Suppressor macrophage treated with lipopolysaccharide for 1 hour (primary cell): ENCODE measurements around the gene ERBIN.
A peak's percentile ranks its signal among the peaks of the same experiment; 100 is the strongest.
"Not testable (repeated sequence)": the region's sequence is repeated elsewhere in the genome, so short reads cannot be mapped to it uniquely, and the experiment has no call there.

Source experiments
- DNase-seq, 3 donors: peaks; one replicate each; pipeline ENCODE4 v3.0.0-alpha.2; 2020 to 2022

Gene ERBIN, protein sequence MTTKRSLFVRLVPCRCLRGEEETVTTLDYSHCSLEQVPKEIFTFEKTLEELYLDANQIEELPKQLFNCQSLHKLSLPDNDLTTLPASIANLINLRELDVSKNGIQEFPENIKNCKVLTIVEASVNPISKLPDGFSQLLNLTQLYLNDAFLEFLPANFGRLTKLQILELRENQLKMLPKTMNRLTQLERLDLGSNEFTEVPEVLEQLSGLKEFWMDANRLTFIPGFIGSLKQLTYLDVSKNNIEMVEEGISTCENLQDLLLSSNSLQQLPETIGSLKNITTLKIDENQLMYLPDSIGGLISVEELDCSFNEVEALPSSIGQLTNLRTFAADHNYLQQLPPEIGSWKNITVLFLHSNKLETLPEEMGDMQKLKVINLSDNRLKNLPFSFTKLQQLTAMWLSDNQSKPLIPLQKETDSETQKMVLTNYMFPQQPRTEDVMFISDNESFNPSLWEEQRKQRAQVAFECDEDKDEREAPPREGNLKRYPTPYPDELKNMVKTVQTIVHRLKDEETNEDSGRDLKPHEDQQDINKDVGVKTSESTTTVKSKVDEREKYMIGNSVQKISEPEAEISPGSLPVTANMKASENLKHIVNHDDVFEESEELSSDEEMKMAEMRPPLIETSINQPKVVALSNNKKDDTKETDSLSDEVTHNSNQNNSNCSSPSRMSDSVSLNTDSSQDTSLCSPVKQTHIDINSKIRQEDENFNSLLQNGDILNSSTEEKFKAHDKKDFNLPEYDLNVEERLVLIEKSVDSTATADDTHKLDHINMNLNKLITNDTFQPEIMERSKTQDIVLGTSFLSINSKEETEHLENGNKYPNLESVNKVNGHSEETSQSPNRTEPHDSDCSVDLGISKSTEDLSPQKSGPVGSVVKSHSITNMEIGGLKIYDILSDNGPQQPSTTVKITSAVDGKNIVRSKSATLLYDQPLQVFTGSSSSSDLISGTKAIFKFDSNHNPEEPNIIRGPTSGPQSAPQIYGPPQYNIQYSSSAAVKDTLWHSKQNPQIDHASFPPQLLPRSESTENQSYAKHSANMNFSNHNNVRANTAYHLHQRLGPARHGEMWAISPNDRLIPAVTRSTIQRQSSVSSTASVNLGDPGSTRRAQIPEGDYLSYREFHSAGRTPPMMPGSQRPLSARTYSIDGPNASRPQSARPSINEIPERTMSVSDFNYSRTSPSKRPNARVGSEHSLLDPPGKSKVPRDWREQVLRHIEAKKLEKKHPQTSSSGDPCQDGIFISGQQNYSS (N-terminal part only)

DNA sequence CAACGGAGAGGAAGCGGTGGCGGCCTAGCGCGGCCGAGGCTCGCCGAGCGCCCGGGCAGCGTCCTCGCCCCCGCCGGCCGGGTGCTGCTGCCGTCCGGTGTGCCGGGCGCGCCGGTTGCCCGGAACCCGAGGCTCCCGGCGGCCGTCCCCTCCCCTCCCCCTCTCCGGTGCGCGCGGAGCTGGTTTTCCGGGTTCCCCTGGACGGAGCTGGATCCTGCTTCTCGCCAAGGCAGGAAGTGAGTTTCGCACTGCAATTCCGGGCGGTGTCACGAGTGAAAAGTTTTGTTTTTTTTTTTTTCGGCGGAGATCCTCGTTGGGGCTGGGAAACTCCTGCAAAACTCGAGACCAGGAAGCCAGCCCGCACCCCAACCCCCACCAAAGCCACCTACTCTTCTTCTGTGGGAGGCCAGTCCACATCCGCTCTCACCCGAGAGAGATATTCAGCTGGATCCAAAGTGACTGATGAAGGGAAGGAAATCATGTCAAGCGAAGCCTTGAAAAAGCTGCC lies at the start of gene ERBIN:
Gene ERBIN (plus strand): TSS at position 300 of the 508 bp plus-strand sequence. CDS start 66,144 bp downstream, outside the sequence.
- peak; percentile 95 to 97 (median 95) for DNase-seq

DNA sequence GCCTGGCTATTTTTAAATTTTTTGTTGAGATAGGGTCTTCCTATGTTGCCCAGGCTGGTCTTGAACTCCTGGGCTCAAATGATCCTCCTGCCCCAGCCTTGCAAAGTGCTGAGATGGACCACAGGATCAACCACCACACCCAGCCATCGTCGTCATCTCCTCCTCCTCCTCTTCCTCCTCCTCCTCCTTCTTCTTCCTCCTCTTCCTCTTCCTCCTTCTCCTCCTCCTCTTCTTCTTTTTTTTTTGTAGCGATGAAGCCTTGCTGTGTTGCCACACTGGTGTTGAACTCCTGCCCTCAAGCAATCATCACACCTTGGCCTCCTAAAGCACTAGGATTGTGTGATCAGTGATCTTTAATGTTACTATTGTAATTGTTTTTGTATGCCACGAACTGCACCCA lies 49.4 kb upstream of the ERBIN start:
- no peak for DNase-seq

DNA sequence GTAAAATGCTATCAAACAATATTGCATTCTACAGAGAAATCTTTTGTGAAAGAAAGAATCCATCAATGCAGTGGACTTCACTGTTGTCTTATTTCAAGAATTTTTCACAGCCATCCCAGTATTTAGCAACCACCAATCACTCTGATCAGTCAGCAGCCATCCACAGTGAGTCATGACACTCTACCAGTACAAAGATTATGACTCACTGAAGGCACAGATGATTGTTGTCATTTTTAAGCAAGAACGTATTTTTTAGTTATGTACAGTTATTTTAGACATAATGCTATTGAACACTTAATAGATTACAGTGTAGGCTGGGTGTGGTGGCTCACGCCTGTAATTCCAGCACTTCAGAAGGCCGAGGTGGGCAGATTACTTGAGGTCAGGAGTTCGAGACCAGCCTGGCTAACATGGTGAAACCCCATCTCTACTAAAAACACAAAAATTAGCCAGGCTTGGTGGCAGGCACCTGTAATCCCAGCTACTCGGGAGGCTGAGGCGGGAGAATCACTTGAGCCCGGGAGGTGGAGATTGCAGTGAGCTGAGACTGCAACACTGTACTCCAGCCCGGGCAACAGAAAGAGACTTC lies 46.6 kb upstream of the ERBIN start:
- DNase-seq = peak; percentile 74 to 89 (median 86)

DNA sequence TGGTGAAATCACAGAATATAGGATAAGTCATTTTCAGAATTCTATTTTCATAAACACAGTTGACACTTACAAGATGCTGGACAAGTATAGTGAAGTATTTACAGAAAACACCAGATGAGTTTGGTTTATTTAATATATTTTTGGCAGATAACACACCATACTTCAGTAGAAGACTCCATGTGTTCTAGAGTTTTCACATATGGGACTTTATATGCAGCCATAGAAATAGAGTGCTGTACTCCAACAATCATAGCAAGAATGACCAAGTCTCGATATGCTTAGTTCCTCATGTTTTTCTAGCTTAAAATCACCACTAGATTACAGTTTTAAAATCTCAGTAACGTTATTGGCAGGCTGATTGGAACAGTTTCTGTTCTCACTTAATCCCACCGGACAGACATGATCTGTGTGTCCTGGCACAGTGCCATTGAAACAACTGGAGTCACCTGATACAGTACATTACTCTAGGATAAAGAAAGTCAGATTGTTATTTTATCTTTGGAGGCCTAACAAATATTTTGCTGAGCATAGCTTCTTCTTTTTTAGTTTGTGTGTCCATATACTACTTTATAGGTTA lies 45.8 kb upstream of the ERBIN start:
- DNase-seq = no peak

DNA sequence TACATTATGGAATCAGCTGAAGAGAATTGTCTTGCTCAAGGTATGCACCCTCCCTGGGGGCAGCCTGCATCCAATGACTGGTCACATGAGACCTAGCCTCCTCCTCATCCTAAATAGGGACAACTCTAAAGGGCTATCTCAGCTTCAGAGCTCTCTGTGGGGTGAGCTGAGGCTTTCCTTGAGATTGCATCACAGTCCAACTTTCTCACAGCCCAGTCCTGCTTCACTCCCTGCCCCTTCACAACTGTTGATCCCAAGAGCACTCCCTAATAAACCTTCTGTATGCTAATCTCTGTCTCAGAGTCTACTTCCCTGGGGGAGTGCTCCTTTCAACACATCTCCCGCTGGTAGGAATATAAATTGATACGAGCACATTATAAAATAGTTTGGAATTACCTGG lies 44.1 kb upstream of the ERBIN start:
- DNase-seq = no peak

DNA sequence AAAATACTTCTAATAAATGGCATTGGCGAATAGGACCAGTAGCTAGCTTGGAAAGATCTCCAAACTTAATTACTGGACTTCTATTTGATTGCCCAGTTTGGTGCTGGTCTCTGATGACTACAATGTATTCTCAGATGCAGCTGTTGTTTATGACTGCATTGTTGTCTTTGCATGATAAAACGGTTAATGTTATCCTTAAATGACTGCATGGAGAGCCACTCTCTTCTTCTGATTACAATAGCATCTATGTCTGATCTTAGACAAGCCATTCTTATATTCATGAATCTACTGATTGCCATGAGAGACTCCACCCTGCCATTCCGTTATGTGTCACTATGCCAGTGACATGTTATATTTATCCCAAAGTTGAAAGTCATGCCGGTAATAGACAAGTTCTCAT lies 42.9 kb upstream of the ERBIN start:
- DNase-seq = no peak

DNA sequence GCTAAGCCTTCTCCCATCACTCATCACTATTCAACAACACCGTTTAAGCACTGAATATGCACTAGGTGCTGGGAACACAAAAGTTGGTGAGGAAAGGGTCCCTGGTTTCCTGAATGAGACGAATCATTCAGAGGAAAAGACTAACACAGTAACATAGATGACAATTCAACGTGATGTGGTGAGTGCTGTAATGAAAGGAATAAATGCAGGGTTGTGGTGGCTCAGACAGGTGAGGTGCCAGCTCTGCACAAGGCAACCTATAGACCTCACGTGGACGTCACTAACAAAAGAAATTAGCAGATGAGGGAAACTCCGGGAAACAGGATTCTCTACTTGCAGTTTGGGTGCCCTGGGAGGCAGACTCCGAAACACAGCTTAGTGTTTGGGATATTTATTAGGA lies 40.0 kb upstream of the ERBIN start:
- no peak for DNase-seq

DNA sequence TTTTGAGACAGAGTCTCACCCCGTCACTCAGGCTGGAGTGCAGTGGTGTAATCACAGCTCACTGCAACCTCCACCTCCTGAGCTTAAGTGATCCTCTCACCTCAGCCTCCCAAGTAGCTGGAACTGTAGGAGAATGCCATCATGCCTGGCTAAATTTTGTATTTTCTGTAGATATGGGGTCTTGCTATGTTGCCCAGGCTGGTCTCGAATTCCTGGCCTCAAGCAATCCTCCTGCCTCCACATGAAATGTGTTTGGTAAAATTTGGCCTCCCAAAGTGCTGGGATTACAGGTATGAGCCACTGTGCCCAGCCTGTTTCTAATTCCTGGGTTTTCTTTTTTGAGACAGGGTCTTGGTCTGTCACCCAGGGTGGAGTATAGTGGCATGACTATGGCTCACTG lies 34.4 kb upstream of the ERBIN start:
- not testable (repeated sequence) for DNase-seq

DNA sequence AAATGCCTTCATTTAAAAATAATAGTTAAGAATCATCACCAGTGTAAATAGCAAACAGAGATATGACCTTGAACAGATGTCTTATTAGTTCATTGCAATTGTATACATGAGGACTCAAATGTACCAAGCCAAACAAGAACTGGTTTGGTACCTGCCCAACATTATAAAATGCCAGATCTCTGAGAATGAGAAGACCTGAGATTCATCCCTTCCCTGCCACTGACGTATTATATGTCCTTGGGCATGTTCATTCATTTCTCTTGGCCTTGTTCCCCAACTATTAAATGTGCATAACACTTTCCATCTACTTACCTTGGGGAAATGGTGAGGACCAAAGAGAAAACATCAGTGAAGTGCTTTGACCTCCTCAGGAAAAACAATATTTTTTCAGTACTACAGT lies 33.6 kb upstream of the ERBIN start:
- DNase-seq = no peak

DNA sequence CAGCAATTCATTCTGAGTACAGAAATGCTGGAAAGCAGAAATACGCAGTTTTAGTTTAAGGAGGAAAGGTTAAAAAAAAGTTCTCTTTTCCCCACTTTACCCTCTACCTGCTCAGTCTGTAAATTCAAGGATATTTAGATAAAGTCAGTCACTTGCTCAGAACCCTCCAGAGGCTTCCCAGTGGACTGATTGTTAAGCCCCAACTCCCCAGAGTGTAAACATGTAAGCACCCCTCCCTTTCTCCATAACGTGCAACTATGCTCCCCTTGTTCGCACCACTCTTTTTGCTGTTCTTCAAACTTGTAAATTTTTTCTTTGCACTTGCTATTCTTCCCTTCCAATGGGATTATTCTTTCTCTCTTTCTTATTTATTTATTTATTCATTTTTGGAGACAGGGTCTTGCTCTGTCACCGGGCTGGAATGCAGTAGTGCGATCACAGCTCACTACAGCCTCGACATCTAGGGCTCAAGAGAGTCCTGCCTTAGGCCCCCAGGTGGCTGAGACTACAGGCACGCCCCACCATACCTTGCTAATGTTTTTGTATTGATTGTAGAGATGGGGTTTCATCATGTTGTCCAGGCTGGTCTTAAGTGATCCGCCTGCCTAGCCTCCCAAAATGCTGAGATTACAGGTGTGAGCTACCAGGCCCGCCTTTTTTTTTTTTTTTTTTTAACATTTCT lies 32.5 kb upstream of the ERBIN start:
- no peak for DNase-seq

DNA sequence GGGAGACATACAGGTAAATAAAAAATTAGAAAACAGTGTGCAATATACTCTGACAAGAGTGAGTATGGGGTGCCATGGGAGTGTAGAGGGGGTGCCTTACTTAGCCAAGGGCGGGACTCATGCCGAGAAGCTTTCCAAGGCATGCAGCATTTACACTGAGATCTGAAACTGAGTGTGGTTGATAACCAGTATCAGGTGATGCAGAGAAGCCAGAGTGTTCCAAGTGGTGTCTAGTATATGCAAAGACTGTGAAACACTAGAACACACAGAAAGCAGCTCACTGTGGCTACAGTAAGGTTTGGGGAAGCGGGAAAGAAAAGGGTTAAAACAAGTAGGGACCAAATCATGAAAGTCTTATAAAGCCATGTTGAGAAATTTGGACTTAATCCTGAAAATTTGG lies 30.5 kb upstream of the ERBIN start:
- no peak for DNase-seq

DNA sequence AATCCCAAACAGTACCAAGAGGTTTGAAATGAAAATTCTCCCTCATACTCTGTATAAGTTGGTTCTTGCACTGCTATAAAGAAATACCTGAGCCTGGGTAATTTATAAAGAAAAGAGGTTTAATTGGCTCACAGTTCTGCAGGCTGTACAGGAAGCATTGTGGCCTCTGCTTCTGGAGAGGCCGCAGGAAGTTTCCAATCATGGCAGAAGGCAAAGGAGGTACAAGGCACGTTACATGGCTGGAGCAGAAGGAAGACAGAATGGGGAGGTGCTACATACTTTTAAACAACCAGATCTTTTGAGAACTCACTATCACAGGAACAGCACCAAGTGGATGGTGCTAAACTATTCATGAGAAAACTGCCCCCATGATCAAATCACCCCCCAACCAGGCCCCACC lies 25.6 kb upstream of the ERBIN start:
- no peak for DNase-seq

DNA sequence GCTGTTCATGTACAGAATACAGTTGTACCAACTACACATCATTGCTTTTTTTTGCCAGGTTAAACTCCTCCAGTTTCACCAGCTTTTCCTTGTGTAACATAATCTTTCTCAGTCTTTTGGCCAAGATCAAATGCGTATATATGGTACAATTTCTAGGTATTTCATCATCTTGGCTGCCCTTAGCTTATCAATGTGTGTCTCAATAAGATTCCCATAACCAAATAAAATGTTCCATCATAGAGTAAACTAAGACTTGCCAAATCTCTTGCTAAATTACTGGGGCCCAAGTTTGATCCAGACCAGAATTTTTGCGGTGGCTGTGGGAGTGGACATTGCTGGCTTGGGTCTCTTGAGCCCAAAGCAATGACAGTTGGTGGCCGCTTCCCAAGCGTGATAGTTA lies 24.3 kb upstream of the ERBIN start:
- DNase-seq = no peak

DNA sequence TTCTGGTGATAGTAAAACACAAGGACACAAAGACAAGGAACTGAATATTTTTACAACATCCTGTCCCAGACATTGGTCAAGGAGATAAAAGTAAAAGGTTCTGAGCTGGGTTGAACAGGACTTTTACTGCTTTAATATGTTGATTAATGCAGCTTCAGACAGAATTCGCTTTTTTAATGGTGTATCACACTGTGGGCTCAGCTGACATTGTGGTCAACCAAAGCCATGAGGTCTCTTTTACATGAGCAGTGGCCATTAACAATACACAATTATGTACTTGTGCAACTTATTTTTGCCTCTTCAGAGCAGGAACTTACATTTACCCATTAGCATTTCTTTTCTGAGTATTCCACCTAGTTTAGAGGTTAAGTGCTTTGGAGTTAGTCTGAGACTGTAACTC lies 22.8 kb upstream of the ERBIN start:
- DNase-seq = no peak

DNA sequence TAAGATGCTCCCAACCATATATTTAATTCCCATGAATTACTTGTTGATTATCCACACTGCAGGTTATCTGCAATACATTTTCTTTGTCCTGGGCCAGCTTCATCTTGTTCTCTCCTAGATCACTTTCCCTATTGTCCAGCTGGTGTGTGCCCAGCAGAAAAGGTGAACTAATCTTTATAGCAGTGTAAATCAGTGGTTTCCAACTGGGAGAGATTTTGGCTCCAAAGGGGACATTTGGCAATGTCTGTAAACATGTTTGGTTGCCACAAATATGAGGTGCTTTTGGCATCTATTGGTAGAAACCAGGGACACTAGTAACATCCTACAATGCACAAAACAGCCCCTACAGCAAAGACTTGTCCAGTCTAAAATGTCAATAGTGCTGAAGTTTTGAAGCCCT lies 20.1 kb upstream of the ERBIN start:
- no peak for DNase-seq

DNA sequence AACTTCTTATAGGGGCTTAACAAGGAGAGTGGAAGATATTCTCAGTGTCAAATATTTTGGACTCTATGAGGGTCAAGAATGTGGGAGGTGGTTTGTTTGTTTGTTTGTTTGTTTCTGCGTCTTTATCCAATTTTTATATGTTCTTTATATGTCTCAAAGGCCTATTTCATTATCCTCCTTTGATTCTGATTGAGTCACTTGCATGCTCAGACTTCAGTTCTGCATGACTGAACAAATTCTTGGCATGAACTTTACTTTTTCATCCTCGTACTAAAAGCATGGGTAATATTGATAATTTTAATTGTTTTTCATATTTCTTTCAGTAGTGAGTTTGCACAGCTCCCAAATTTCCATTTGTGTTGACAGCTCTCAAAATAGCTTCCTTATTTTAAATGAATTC lies 19.2 kb upstream of the ERBIN start:
- no peak for DNase-seq

DNA sequence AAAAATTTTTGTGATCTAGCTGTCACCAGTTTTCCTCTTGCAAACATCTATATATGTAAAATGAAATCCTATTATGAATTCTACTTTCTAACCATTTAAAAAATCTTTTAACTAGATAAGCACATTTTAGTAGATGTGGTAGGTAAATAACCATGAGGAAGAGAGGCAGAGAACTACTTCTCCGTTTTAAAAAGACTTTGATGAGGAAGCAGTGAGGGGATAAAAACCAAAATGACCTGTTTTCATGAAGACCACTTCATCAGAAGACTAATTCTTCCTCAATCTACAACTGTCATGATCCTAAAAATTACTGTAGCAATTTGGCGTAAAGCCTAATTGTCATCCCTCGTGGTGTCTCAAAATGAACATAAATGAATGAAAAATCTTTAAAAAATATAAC lies 15.7 kb upstream of the ERBIN start:
- DNase-seq = no peak

DNA sequence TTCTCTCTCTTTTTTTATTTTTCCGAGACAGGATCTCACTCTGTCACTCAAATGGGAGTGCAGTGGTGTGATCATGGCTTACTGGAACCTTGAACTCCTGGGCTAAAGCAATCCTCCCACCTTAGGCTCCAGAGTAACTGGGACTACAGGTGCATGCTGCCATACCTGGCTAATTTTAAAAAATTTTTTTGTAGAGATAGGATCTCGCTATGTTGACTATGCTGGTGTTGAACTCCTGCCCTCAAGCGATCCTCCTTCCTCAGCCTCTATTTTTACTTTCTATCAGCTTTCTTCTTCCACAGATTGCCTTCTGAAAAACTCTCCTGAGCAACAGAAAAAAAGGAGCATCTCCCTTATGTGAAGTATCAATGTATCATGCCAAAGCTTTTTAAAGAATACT lies 14.1 kb upstream of the ERBIN start:
- no peak for DNase-seq

DNA sequence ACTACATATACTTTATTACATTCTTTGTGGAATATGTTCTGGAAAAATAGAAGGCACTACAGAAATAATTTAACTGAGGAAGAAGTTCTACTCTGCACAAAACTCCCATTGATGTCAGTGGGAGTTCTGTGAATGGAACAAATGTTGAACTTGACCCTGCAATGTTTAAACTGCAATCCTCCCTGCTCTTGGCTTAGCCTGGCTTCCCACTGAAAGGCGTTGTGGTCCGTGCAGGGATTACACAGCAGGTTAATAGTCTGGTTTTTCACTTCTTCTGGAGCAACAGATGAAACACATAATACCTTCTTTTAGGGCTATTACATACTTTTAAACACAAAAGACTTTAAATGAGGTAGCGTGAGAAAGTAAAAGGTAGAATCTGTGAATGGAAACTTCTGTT lies 12.9 kb upstream of the ERBIN start:
- DNase-seq = no peak

DNA sequence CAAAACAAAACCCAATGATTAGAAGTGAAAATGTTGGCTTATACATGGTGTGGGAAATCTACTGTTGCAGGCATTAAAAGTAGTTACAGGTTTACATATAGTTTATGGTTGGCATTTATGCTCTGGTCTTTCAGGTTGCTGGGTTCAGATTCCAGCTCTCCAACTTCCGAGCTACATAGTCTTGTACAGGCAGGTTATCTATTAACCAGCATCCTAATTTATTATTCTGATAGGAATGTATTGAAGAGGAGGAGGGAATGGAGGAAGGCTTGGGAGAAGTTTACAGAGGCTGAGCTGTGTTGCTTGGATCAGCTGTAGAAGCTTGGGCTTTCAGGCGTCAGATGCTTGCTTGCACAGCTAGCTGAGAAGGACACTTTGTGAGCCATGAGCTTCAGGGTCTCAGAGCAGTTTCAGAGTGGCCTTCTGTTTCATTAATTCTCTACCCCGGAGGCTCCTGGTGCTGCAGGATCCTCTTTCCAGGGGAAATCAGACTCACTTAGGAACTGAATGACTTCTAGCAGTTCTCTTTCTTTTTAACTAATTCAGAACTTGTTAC lies 11.7 kb upstream of the ERBIN start:
- DNase-seq = peak in 1 of 3 donors; percentile 7

DNA sequence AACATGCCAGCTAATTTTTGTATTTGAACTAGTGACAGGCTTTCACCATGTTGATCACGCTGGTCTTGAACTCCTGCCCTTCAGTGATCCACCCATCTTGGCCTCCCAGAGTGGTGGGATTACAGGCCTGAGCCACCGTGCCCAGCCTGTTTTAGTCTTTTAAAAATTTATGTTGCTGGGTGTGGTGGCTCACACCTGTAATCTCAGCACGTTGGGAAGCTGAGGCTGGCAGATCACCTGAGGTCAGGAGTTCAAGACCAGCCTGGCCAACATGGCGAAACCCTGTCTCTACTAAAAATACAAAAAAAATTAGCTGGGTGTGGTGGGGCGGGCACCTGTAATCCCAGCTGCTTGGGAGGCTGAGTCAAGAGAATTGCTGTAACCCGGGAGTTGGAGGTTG lies 10.7 kb upstream of the ERBIN start:
- DNase-seq = not testable (repeated sequence)
